Body of pancreas (tissue), 4 donors: ENCODE measurements around the gene NHP2.

Experiments used
- POLR2A ChIP-seq, 3 donors: fragments of 450-650 bp; IDR thresholded peaks; one replicate each; pipeline ENCODE4 v1.6.1; 2016; ENCODE audit warnings: antibody characterized with exemption in 3 of 3, mild to moderate bottlenecking in 2 of 3
- TF ChIP-seq, protein P1 (sequence below), 7 experiments: fragments of 450-650 bp in 4 of 7; fragments of 200-600 bp in 3 of 7; sonication (generic) in 3 of 7; IDR thresholded peaks; one replicate each; pipeline ENCODE4 v1.5.1; 2016 to 2019; ENCODE audit warnings: antibody characterized with exemption in 7 of 7

- TF ChIP-seq, protein P1, sequence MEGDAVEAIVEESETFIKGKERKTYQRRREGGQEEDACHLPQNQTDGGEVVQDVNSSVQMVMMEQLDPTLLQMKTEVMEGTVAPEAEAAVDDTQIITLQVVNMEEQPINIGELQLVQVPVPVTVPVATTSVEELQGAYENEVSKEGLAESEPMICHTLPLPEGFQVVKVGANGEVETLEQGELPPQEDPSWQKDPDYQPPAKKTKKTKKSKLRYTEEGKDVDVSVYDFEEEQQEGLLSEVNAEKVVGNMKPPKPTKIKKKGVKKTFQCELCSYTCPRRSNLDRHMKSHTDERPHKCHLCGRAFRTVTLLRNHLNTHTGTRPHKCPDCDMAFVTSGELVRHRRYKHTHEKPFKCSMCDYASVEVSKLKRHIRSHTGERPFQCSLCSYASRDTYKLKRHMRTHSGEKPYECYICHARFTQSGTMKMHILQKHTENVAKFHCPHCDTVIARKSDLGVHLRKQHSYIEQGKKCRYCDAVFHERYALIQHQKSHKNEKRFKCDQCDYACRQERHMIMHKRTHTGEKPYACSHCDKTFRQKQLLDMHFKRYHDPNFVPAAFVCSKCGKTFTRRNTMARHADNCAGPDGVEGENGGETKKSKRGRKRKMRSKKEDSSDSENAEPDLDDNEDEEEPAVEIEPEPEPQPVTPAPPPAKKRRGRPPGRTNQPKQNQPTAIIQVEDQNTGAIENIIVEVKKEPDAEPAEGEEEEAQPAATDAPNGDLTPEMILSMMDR (IDR thresholded peaks at IDR 0.05), result no peak
- TF ChIP-seq POLR2A (IDR thresholded peaks at IDR 0.05), result no peak
Observed at GRCh38 chr5:178192787-178193186, 39.1 kb upstream of the NHP2 start.
